SU-DHL-6 (cell line): ENCODE results near the gene TXLNG.
"Not testable (repeated sequence)": the region's sequence is repeated elsewhere in the genome, so short reads cannot be mapped to it uniquely, and the experiment has no call there.

Experiments
- H2AFZ ChIP-seq: fragments of 200-600 bp; sonication (generic); 2 replicates; pipeline ENCODE4 v1.6.1; 2014; ENCODE audit warnings: low read depth, mild to moderate bottlenecking, moderate library complexity, mixed read lengths, antibody characterized with exemption, low read length; ENCODE audit not compliant: severe bottlenecking
- H3F3A ChIP-seq: fragments of 200-600 bp; shearing (Covaris generic); 2 replicates; pipeline ENCODE4 v1.6.0; 2016; ENCODE audit warnings: antibody characterized with exemption, mild to moderate bottlenecking; ENCODE audit not compliant: insufficient read depth
- H3K27ac ChIP-seq: fragments of 200-600 bp; sonication (generic); 2 replicates; pipeline ENCODE4 v1.5.1; 2016; ENCODE audit warnings: low read depth, mild to moderate bottlenecking, low read length, moderate library complexity, mixed read lengths
- H3K27me3 ChIP-seq: fragments of 200-600 bp; sonication (generic), shearing (Covaris generic); 2 replicates; pipeline ENCODE4 v1.6.0; 2014; ENCODE audit warnings: mild to moderate bottlenecking, low read length
- H3K36me3 ChIP-seq: fragments of 200-600 bp; sonication (generic); 2 replicates; pipeline ENCODE4 v1.6.1; 2014; ENCODE audit warnings: mild to moderate bottlenecking, low read length, mixed read lengths
- H3K4me2 ChIP-seq: fragments of 300-600, 200-600 bp; shearing (Covaris generic), sonication (generic); 2 replicates; pipeline ENCODE4 v1.6.0; 2014; ENCODE audit warnings: low read length, low read depth, mild to moderate bottlenecking; ENCODE audit not compliant: poor library complexity, severe bottlenecking
- H3K4me3 ChIP-seq: fragments of 200-600 bp; sonication (generic); 2 replicates; pipeline ENCODE4 v1.5.1; 2014; ENCODE audit warnings: antibody characterized with exemption, low read length, mild to moderate bottlenecking, mixed read lengths; ENCODE audit not compliant: insufficient read depth, poor library complexity, severe bottlenecking
- H3K79me2 ChIP-seq: fragments of 200-600 bp; sonication (generic); 2 replicates; pipeline ENCODE4 v1.6.1; 2014; ENCODE audit warnings: mild to moderate bottlenecking, low read length, moderate library complexity; ENCODE audit not compliant: insufficient read depth
- H3K9ac ChIP-seq: fragments of 200-600 bp; sonication (generic); 2 replicates; pipeline ENCODE4 v1.7.0; 2014; ENCODE audit warnings: mild to moderate bottlenecking, low read length
- H3K9me2 ChIP-seq: fragments of 200-600 bp; sonication (generic); replicated peaks from 2 replicates; pipeline ENCODE4 v1.6.1; 2014; ENCODE audit warnings: low read length; ENCODE audit not compliant: insufficient read depth
- H3K9me3 ChIP-seq: fragments of 200-600 bp; sonication (generic); 2 replicates; pipeline ENCODE4 v1.6.1; 2014; ENCODE audit warnings: low read length, mixed read lengths; ENCODE audit not compliant: insufficient read depth
- H4K20me1 ChIP-seq: fragments of 200-600 bp; sonication (generic); 2 replicates; pipeline ENCODE4 v1.6.1; 2014; ENCODE audit warnings: low read depth, mild to moderate bottlenecking, antibody characterized with exemption, low read length, moderate library complexity, mixed read lengths
- EZH2phosphoT487 ChIP-seq: fragments of 200-600 bp; sonication (generic), shearing (Covaris generic); conservative IDR thresholded peaks from 2 replicates; pipeline ENCODE4 v1.6.1; 2018; ENCODE audit warnings: mild to moderate bottlenecking, antibody characterized with exemption, low read length, moderate library complexity, mixed read lengths
- TF ChIP-seq, protein P1 (sequence below): fragments of 200-600 bp; sonication (generic); IDR thresholded peaks from one replicate; pipeline ENCODE4 v1.5.1; 2017; ENCODE audit warnings: antibody characterized with exemption, mild to moderate bottlenecking, low read length, moderate library complexity; ENCODE audit not compliant: insufficient read depth, poor library complexity, severe bottlenecking

TXLNG gene

DNA sequence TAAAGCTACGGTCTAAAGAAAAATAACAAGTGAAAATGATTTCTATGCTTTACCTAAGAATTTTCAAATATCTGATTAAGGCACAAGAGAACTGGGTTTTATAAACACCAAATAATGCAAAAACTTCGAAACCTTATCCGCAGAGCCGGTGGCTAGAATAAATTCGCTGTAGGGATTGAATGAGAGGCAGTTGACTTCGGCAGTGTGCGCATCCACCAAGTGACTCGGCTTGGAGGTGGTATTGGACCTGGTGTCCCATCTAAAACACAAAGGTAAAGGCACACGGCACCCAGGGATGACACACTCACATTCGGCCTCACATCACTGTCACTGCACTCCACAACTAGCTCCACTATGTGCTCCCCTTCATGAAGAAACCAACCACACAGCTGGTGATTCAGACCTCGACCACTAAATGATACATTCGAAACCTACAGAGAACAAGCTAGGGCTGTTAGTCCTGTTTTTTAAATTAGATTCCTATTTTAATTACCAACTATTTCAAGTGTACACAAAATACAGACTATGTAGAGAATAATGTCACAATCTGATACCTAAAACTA, 66.4 kb downstream of the TXLNG start:
- no peak overlapping the region for H3K27ac ChIP-seq
- H2AFZ ChIP-seq: no peak overlapping the region
- H3K9me3 ChIP-seq: no peaks in the 10 kb centered on the region
- H3K4me2 ChIP-seq: no peak overlapping the region
- H3K9ac ChIP-seq: no peak overlapping the region
- no peaks in the 10 kb centered on the region for H4K20me1 ChIP-seq
- no peak for TF ChIP-seq EZH2phosphoT487
- TF ChIP-seq, protein P1, sequence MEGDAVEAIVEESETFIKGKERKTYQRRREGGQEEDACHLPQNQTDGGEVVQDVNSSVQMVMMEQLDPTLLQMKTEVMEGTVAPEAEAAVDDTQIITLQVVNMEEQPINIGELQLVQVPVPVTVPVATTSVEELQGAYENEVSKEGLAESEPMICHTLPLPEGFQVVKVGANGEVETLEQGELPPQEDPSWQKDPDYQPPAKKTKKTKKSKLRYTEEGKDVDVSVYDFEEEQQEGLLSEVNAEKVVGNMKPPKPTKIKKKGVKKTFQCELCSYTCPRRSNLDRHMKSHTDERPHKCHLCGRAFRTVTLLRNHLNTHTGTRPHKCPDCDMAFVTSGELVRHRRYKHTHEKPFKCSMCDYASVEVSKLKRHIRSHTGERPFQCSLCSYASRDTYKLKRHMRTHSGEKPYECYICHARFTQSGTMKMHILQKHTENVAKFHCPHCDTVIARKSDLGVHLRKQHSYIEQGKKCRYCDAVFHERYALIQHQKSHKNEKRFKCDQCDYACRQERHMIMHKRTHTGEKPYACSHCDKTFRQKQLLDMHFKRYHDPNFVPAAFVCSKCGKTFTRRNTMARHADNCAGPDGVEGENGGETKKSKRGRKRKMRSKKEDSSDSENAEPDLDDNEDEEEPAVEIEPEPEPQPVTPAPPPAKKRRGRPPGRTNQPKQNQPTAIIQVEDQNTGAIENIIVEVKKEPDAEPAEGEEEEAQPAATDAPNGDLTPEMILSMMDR: no peak
- H3K9me2 ChIP-seq: no peaks in the 10 kb centered on the region
- peaks cover 29% of the 10 kb centered on the region for H3K79me2 ChIP-seq
- no peaks in the 10 kb centered on the region for H3K27me3 ChIP-seq
- H3K36me3 ChIP-seq: peaks cover 12% of the 10 kb centered on the region
- no peaks in the 10 kb centered on the region for H3F3A ChIP-seq
- no peak overlapping the region for H3K4me3 ChIP-seq

DNA sequence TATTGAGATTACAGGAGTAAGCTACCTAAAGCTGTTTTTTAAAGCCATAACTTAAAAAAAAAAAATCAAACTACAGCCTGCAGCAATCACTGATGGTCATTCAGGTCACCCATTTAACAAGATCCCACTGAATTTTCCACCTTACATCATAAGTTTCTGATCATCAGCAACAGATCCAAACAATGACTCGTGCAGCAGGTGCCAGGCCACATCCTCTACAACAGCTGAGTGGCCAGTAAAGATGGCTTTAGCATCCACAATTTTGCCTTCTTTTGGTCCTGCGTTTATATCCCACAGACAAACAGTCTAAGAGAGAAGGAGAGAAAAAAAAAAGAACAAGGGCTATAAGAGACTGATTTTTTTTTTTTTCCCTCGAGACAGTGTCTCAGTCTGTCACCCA, 67.3 kb downstream of the TXLNG start:
- no peaks in the 10 kb centered on the region for H4K20me1 ChIP-seq
- TF ChIP-seq, protein P1: no peak
- TF ChIP-seq EZH2phosphoT487: no peak
- peaks cover 37% of the 10 kb centered on the region for H3K79me2 ChIP-seq
- peaks cover 12% of the 10 kb centered on the region for H3K36me3 ChIP-seq
- no peak overlapping the region for H2AFZ ChIP-seq
- no peaks in the 10 kb centered on the region for H3F3A ChIP-seq
- H3K9me3 ChIP-seq: no peaks in the 10 kb centered on the region
- no peak overlapping the region for H3K9ac ChIP-seq
- no peak overlapping the region for H3K4me2 ChIP-seq
- H3K27me3 ChIP-seq: no peaks in the 10 kb centered on the region
- no peak overlapping the region for H3K4me3 ChIP-seq
- no peak overlapping the region for H3K27ac ChIP-seq
- H3K9me2 ChIP-seq: no peaks in the 10 kb centered on the region

DNA sequence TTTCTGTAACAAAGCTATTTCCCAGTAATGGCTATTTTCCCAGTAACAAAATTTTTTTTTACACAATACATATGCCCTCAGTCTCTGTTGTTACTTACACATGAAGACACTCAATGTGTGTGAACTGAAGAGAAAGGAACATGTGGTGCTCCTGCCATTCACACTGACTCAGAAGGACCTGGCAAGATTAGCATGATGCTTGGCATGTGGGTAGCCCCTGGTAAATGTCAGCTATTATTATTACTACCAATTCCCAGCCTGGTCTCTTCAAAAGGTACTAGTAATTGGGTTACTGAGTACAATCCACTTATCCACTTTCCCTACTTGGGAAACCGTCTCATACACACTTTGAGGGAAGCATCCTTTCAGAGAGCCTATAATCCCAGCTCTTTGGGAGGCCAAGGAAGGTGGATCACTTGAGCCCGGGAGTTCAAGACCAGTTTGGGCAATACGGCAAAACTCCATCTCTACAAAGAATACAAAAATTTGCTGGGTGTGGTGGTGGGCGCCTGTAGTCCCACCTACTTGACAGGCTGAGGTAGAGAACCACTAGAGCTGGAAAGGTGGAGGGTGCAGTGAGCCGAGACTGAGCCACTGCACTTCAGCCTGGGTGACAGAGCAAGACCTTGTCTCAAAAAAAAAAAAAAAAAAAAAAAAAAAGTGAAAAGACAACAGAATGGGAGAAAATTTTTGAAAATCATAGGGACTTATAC, 69.3 kb downstream of the TXLNG start:
- Histone ChIP-seq H3K9me3 (no peaks in the 10 kb centered on the region), H3F3A (no peaks in the 10 kb centered on the region), H3K36me3 (peaks cover 18% of the 10 kb centered on the region), H3K27me3 (no peaks in the 10 kb centered on the region), H3K27ac (no peak overlapping the region), H3K4me2 (no peak overlapping the region), H4K20me1 (no peaks in the 10 kb centered on the region), H3K9ac (no peak overlapping the region), H2AFZ (no peak overlapping the region), H3K9me2 (no peaks in the 10 kb centered on the region), H3K4me3 (no peak overlapping the region), H3K79me2 (peaks cover 53% of the 10 kb centered on the region)
- TF ChIP-seq, protein P1: no peak
- no peak for TF ChIP-seq EZH2phosphoT487

GRCh38 chrX:16856076-16856404, 69.8 kb downstream of the TXLNG start:
- H3K27me3 ChIP-seq, H3K9me3 ChIP-seq, H2AFZ ChIP-seq, H3K4me2 ChIP-seq, H3F3A ChIP-seq, H4K20me1 ChIP-seq, H3K27ac ChIP-seq, H3K4me3 ChIP-seq, H3K9me2 ChIP-seq, H3K9ac ChIP-seq: not testable (repeated sequence)
- Histone ChIP-seq H3K36me3 (peaks cover 18% of the 10 kb centered on the region), H3K79me2 (peaks cover 58% of the 10 kb centered on the region)
